ENCODE measurements around the gene SLC6A3.

SLC6A3 gene

DNA sequence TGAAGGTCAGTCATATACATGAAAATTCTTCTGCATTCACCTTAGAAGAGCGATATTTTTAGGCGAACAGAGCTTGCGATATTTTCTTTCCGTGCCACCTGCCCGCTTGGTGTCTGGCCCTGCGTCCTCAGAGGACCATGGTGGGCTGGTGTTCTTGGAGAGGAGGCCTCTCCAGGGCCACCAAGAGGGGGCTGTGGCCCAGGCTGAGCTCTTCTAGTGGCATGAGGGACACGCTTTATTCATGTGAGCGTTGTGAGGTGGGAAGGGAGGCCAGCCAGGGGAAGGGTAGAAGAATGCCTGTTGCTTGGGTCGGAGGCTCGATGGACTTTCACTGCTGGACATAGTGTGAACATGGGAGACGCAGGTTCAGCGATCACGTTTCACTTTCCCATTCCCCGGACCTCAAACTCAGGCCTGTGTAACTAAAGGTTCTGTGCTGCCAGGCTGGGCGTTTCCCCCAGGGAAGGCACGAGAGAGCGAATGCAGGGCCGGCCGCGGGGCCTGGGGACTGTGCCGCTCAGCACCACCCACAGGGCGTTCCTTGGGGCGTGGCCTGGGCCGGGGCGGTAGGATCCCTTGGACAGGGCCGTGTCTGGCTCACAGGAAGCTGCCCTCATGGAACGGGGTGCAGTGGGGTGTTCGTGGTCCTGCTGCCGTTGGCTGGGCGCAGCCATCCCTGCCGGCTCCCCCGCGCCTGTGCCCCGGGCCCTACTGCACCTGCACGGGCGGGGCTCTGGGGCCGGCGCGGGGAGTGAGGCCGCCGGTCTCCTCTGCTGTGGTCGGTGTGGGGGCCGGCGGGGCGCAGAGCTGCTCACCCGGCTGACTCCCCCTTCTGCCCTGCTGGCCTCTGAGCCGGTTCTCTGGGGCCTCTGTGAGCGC is 59.6 kb downstream of the SLC6A3 start:
- TF ChIP-seq CTCF (IDR thresholded peaks at IDR 0.05; ENCODE audit: low read depth, low read length), result no peak
- peak; percentile 53 to 60 for DNase-seq (ENCODE audit: low read depth in 2 of 2)
- peak overlapping the region; percentile 54 to 62 for H3K4me3 ChIP-seq (replicated peaks in 1 of 2; ENCODE audit: low read depth in 2 of 2, low read length in 2 of 2)

GRCh38 chr5:1384521-1384920 is 60.7 kb downstream of the SLC6A3 start:
- DNase-seq (ENCODE audit: low read depth in 2 of 2), result no peak
- no peak for TF ChIP-seq CTCF (IDR thresholded peaks at IDR 0.05; ENCODE audit: low read depth, low read length)
- H3K4me3 ChIP-seq (replicated peaks in 1 of 2; ENCODE audit: low read depth in 2 of 2, low read length in 2 of 2), result no peak overlapping the region

GRCh38 chr5:1383886-1384401 is 61.3 kb downstream of the SLC6A3 start:
- TF ChIP-seq CTCF (IDR thresholded peaks at IDR 0.05; ENCODE audit: low read depth, low read length), result no peak
- no peak for DNase-seq (ENCODE audit: low read depth in 2 of 2)
- no peak overlapping the region for H3K4me3 ChIP-seq (replicated peaks in 1 of 2; ENCODE audit: low read depth in 2 of 2, low read length in 2 of 2)

DNA sequence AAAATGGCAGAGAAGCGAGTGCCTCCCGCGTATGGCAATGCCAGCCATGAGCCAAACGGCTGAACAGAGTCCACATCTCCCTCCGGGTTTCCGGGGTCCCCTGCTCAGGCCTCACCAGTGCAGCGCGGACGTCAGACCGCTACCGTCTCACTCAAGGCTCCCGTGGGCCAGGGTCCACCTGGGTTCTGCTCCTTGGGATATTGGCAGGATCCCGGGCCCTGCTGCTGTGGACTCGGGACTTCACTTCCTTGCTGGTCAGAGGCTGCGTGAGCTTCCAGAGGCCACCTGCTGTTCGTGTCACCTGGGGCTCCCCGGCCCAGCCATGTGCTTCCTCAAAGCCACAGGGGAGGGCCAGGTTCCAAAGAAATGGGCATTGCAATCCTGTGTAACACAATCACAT is 61.9 kb downstream of the SLC6A3 start:
- no peak overlapping the region for H3K4me3 ChIP-seq (replicated peaks in 1 of 2; ENCODE audit: low read depth in 2 of 2, low read length in 2 of 2)
- no peak for TF ChIP-seq CTCF (IDR thresholded peaks at IDR 0.05; ENCODE audit: low read depth, low read length)
- DNase-seq (ENCODE audit: low read depth in 2 of 2), result no peak

DNA sequence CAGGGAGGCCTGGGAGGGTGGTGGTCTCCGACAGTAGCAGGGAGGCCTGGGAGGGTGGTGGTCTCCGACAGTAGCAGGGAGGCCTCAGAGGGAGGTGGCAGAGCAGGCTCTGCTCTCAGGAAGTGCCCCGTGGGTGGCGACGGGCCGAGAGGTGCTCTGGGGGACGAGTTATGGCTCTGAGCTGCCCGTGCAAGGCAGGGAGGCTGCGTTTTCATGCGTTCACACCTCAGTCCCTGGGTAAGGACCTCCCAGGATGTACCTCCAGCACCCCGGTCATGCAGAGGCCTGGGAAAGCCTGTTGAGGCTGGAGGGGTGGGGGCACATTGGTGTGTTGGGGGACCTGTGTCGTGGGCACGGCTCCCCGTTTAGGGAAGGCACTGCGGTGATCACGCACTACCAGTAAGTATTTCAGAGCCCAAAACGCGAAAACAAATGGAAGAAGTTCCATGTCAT is 63.0 kb downstream of the SLC6A3 start:
- no peak for DNase-seq (ENCODE audit: low read depth in 2 of 2)
- no peak overlapping the region for H3K4me3 ChIP-seq (replicated peaks in 1 of 2; ENCODE audit: low read depth in 2 of 2, low read length in 2 of 2)
- no peak for TF ChIP-seq CTCF (IDR thresholded peaks at IDR 0.05; ENCODE audit: low read depth, low read length)

- TF ChIP-seq CTCF (IDR thresholded peaks at IDR 0.05; ENCODE audit: low read depth, low read length), result no peak
- no peak for DNase-seq (ENCODE audit: low read depth in 2 of 2)
- H3K4me3 ChIP-seq (replicated peaks in 1 of 2; ENCODE audit: low read depth in 2 of 2, low read length in 2 of 2), result no peak overlapping the region
These were observed 63.6 kb downstream of the SLC6A3 start for GRCh38 chr5:1381370-1382247.

Data from cardiac fibroblast (primary cell).